HL-60 (cell line): Measurements from ENCODE around the gene TSPAN2.

ENCODE experiments used
- CTCF ChIP-seq: IDR thresholded peaks from one replicate; pipeline ENCODE4 v1.5.1; 2011; ENCODE audit warnings: low read length, control low read depth, inconsistent platforms; ENCODE audit not compliant: insufficient read depth
- GABPA ChIP-seq: IDR thresholded peaks from 2 replicates; pipeline ENCODE4 v1.6.1; 2012; ENCODE audit warnings: low read depth
- POLR2AphosphoS5 ChIP-seq: IDR thresholded peaks from 2 replicates; pipeline ENCODE4 v1.6.1; 2012; ENCODE audit warnings: low read depth

GRCh38 chr1:115051850-115052249 is 37.5 kb downstream of the TSPAN2 start:
- TF ChIP-seq CTCF = no peak
- TF ChIP-seq GABPA = no peak
- TF ChIP-seq POLR2AphosphoS5 = no peak
